OCI-LY1 (cell line): ENCODE measurements around the gene PTPRM.

Experiments used
- CTCF ChIP-seq: fragments of 200-600 bp; sonication (generic), shearing (Covaris generic); IDR thresholded peaks from 2 replicates; pipeline ENCODE4 v1.5.1; 2017; ENCODE audit warnings: mild to moderate bottlenecking, antibody characterized with exemption, low read length, moderate library complexity, mixed read lengths
- EZH2 ChIP-seq: fragments of 200-600 bp; sonication (generic), shearing (Covaris generic); IDR thresholded peaks from 2 replicates; pipeline ENCODE4 v1.8.0; 2017; ENCODE audit warnings: borderline replicate concordance, mixed run types, mild to moderate bottlenecking, antibody characterized with exemption, low read length, moderate library complexity, mixed read lengths

GRCh38 chr18:7541835-7542234, 25.3 kb upstream of the PTPRM start:
- TF ChIP-seq CTCF (no peak), EZH2 (no peak)
